OCI-LY3 (cell line): ENCODE measurements around the gene MBTD1.
"Not testable (repeated sequence)": the region's sequence is repeated elsewhere in the genome, so short reads cannot be mapped to it uniquely, and the experiment has no call there.

Source experiments
- H2AFZ ChIP-seq: fragments of 200-600, 300-600 bp; shearing (Covaris generic); 2 replicates; pipeline ENCODE4 v1.6.0; 2014; ENCODE audit warnings: antibody characterized with exemption, low read depth, low read length
- H3K27ac ChIP-seq: fragments of 200-600, 300-600 bp; sonication (generic); 2 replicates; pipeline ENCODE4 v1.5.1; 2014; ENCODE audit warnings: mild to moderate bottlenecking, low read length, moderate library complexity, mixed read lengths
- H3K27me3 ChIP-seq: fragments of 200-600, 300-600 bp; sonication (generic); 2 replicates; pipeline ENCODE4 v1.6.1; 2014; ENCODE audit warnings: low read depth, low read length, mixed read lengths
- H3K36me3 ChIP-seq: fragments of 200-600, 300-600 bp; sonication (generic); replicated peaks from 2 replicates; pipeline ENCODE3; 2014; ENCODE audit warnings: low read depth, low read length, mixed read lengths
- H3K4me1 ChIP-seq: fragments of 300-600, 200-600 bp; sonication (generic); 2 replicates; pipeline ENCODE4 v1.6.1; 2014; ENCODE audit warnings: low read length, mixed read lengths
- H3K4me2 ChIP-seq: fragments of 200-600, 300-600 bp; sonication (generic); 2 replicates; pipeline ENCODE4 v1.6.1; 2014; ENCODE audit warnings: low read length, mixed read lengths
- H3K4me3 ChIP-seq: fragments of 300-600, 200-600 bp; sonication (generic); 2 replicates; pipeline ENCODE4 v1.5.1; 2014; ENCODE audit warnings: antibody characterized with exemption, mild to moderate bottlenecking, low read length, moderate library complexity
- H3K79me2 ChIP-seq: fragments of 300-600, 200-600 bp; shearing (Covaris generic); 2 replicates; pipeline ENCODE4 v1.6.1; 2014; ENCODE audit warnings: mild to moderate bottlenecking, low read length, mixed read lengths
- H3K9ac ChIP-seq: fragments of 300-600, 200-600 bp; shearing (Covaris generic); 2 replicates; pipeline ENCODE4 v1.6.0; 2014; ENCODE audit warnings: mild to moderate bottlenecking, low read length, moderate library complexity
- H3K9me3 ChIP-seq: fragments of 200-600, 300-600 bp; shearing (Covaris generic); 2 replicates; pipeline ENCODE4 v1.6.1; 2014; ENCODE audit warnings: low read length, mixed read lengths; ENCODE audit not compliant: insufficient read depth
- H4K20me1 ChIP-seq: fragments of 200-600, 300-600 bp; sonication (generic); 2 replicates; pipeline ENCODE4 v1.6.1; 2016; ENCODE audit warnings: low read length, mixed read lengths; ENCODE audit not compliant: insufficient read depth
- CTCF ChIP-seq: fragments of 200-600, 300-600 bp; sonication (generic); IDR thresholded peaks from 2 replicates; pipeline ENCODE4 v1.5.1; 2014; ENCODE audit warnings: antibody characterized with exemption, low read length, low read depth
- EZH2phosphoT487 ChIP-seq: fragments of 200-600 bp; shearing (Covaris generic); IDR thresholded peaks from 2 replicates; pipeline ENCODE4 v1.6.1; 2018; ENCODE audit warnings: antibody characterized with exemption, mixed run types, low read depth

MBTD1 gene

GRCh38 chr17:51272812-51273211 is 13.0 kb upstream of the MBTD1 start:
- no peaks in the 10 kb centered on the region for H3K27me3 ChIP-seq
- peaks cover 22% of the 10 kb centered on the region for H3K4me1 ChIP-seq
- no peak overlapping the region for H2AFZ ChIP-seq
- peaks cover 58% of the 10 kb centered on the region for H3K36me3 ChIP-seq
- H3K79me2 ChIP-seq = peaks cover 67% of the 10 kb centered on the region
- TF ChIP-seq CTCF = no peak
- no peak for TF ChIP-seq EZH2phosphoT487
- H3K4me3 ChIP-seq = no peak overlapping the region
- peaks cover 19% of the 10 kb centered on the region; the same call in 1 of the 2 replicates for H4K20me1 ChIP-seq
- no peaks in the 10 kb centered on the region for H3K9me3 ChIP-seq
- H3K4me2 ChIP-seq = no peak overlapping the region
- no peak overlapping the region for H3K27ac ChIP-seq
- no peak overlapping the region for H3K9ac ChIP-seq

- no peak overlapping the region for H2AFZ ChIP-seq
- no peaks in the 10 kb centered on the region for H3K27me3 ChIP-seq
- H3K4me1 ChIP-seq = peaks cover 18% of the 10 kb centered on the region
- H3K27ac ChIP-seq = no peak overlapping the region
- no peak overlapping the region for H3K4me3 ChIP-seq
- H3K9ac ChIP-seq = no peak overlapping the region
- H4K20me1 ChIP-seq = peaks cover 10% of the 10 kb centered on the region; the same call in 1 of the 2 replicates
- peaks cover 78% of the 10 kb centered on the region for H3K79me2 ChIP-seq
- peaks cover 49% of the 10 kb centered on the region for H3K36me3 ChIP-seq
- TF ChIP-seq CTCF (no peak), EZH2phosphoT487 (no peak)
- no peaks in the 10 kb centered on the region for H3K9me3 ChIP-seq
- H3K4me2 ChIP-seq = no peak overlapping the region
Measured at GRCh38 chr17:51270636-51271035, 10.8 kb upstream of the MBTD1 start.

GRCh38 chr17:51269991-51270390 is 10.1 kb upstream of the MBTD1 start:
- Histone ChIP-seq H3K36me3 (peaks cover 49% of the 10 kb centered on the region), H3K27ac (no peak overlapping the region), H3K9me3 (no peaks in the 10 kb centered on the region), H3K79me2 (peaks cover 80% of the 10 kb centered on the region), H3K4me2 (no peak overlapping the region), H3K9ac (no peak overlapping the region), H3K4me3 (no peak overlapping the region), H2AFZ (no peak overlapping the region), H4K20me1 (peaks cover 8% of the 10 kb centered on the region; the same call in 1 of the 2 replicates), H3K27me3 (no peaks in the 10 kb centered on the region), H3K4me1 (peaks cover 12% of the 10 kb centered on the region)
- no peak for TF ChIP-seq EZH2phosphoT487
- no peak for TF ChIP-seq CTCF

- Histone ChIP-seq H4K20me1 (peaks cover 20% of the 10 kb centered on the region), H3K79me2 (peaks cover 85% of the 10 kb centered on the region), H3K36me3 (peaks cover 35% of the 10 kb centered on the region)
- not testable (repeated sequence) for H3K4me2 ChIP-seq, H3K9ac ChIP-seq, H3K27me3 ChIP-seq, H3K9me3 ChIP-seq, H3K27ac ChIP-seq, H2AFZ ChIP-seq, H3K4me3 ChIP-seq, H3K4me1 ChIP-seq
Measured at GRCh38 chr17:51264466-51264865, 4.6 kb upstream of the MBTD1 start.

GRCh38 chr17:51263006-51263405 is 3.2 kb upstream of the MBTD1 start:
- no peaks in the 10 kb centered on the region for H3K27me3 ChIP-seq
- H3K4me1 ChIP-seq = peaks cover 13% of the 10 kb centered on the region
- H3K27ac ChIP-seq = no peak overlapping the region
- H4K20me1 ChIP-seq = peaks cover 28% of the 10 kb centered on the region
- H3K79me2 ChIP-seq = peaks cover 88% of the 10 kb centered on the region
- no peaks in the 10 kb centered on the region for H3K9me3 ChIP-seq
- no peak for TF ChIP-seq CTCF
- TF ChIP-seq EZH2phosphoT487 = no peak
- H3K4me2 ChIP-seq = no peak overlapping the region
- H3K36me3 ChIP-seq = peaks cover 28% of the 10 kb centered on the region
- no peak overlapping the region for H3K9ac ChIP-seq
- no peak overlapping the region for H3K4me3 ChIP-seq
- no peak overlapping the region for H2AFZ ChIP-seq
